HepG2 (cell line): ENCODE results near the gene AK3. TPM values are rescaled to one million over a fixed set of nuclear protein-coding genes. Genes with fewer than 3 reads are reported as not detected.

Source experiments
- BCL6 ChIP-seq: IDR thresholded peaks from 2 replicates; pipeline ENCODE4 v1.6.1; 2016; ENCODE audit warnings: missing genetic modification reagents, missing compliant biosample characterization
- CEBPB ChIP-seq: IDR thresholded peaks from 2 replicates; pipeline ENCODE4 v1.6.1; 2011; ENCODE audit warnings: low read depth, low read length, improper control_type of control experiment, borderline replicate concordance
- CEBPG ChIP-seq: IDR thresholded peaks from 2 replicates; pipeline ENCODE4 v1.6.1; 2016
- GATAD2A ChIP-seq: IDR thresholded peaks from 2 replicates; pipeline ENCODE4 v1.6.1; 2016
- GTF2F1 ChIP-seq: fragments of 150-350 bp; IDR thresholded peaks from 2 replicates; pipeline ENCODE4 v1.6.1; 2014; ENCODE audit warnings: low read length
- HNF4A ChIP-seq: sonication (generic); formaldehyde crosslinking; IDR thresholded peaks from 2 replicates; pipeline ENCODE4 v1.4.0; 2020; ENCODE audit warnings: missing genetic modification reagents
- HOXA3 ChIP-seq: sonication (generic); formaldehyde crosslinking; IDR thresholded peaks from 2 replicates; pipeline ENCODE4 v1.5.0; 2020; ENCODE audit warnings: missing genetic modification reagents
- MAX ChIP-seq: IDR thresholded peaks from 2 replicates; pipeline ENCODE4 v1.6.1; 2012; ENCODE audit warnings: inconsistent platforms
- MXI1 ChIP-seq: IDR thresholded peaks from 3 replicates; pipeline ENCODE4 v1.6.1; 2012; ENCODE audit warnings: low read depth, low read length, inconsistent platforms, borderline replicate concordance
- MYPOP ChIP-seq: sonication (generic); formaldehyde crosslinking; IDR thresholded peaks from 2 replicates; pipeline ENCODE4 v1.8.1; 2023; ENCODE audit warnings: mild to moderate bottlenecking, moderate library complexity, missing genetic modification reagents
- NAIF1 ChIP-seq: sonication (generic); formaldehyde crosslinking; IDR thresholded peaks from 2 replicates; pipeline ENCODE4 v1.5.0; 2020; ENCODE audit warnings: mild to moderate bottlenecking, missing genetic modification reagents, borderline replicate concordance
- PBX2 ChIP-seq: IDR thresholded peaks from 2 replicates; pipeline ENCODE4 v1.6.1; 2016; ENCODE audit warnings: control low read depth
- SALL1 ChIP-seq: sonication (generic); formaldehyde crosslinking; IDR thresholded peaks from 2 replicates; pipeline ENCODE4 v1.8.0; 2022; ENCODE audit warnings: mild to moderate bottlenecking, missing genetic modification reagents
- SKI ChIP-seq: fragments of 450-650 bp; IDR thresholded peaks from one replicate; pipeline ENCODE4 v1.6.1; 2018; ENCODE audit warnings: mild to moderate bottlenecking; ENCODE audit not compliant: partially characterized antibody
- SKIL ChIP-seq: sonication (generic); formaldehyde crosslinking; IDR thresholded peaks from 2 replicates; pipeline ENCODE4 v1.8.0; 2022; ENCODE audit warnings: missing genetic modification reagents, mild to moderate bottlenecking, moderate library complexity, borderline replicate concordance
- SMC3 ChIP-seq: IDR thresholded peaks from 2 replicates; pipeline ENCODE4 v1.6.1; 2011; ENCODE audit warnings: low read length, improper control_type of control experiment
- SMYD3 ChIP-seq: sonication (generic); formaldehyde crosslinking; IDR thresholded peaks from 2 replicates; pipeline ENCODE4 v1.8.1; 2023; ENCODE audit warnings: mild to moderate bottlenecking, missing genetic modification reagents
- SRF ChIP-seq: IDR thresholded peaks from 2 replicates; pipeline ENCODE4 v1.6.1; 2011; ENCODE audit warnings: mild to moderate bottlenecking, low read depth, low read length, moderate library complexity
- TEAD2 ChIP-seq: sonication (generic); formaldehyde crosslinking; IDR thresholded peaks from 2 replicates; pipeline ENCODE4 v1.9.0; 2021; ENCODE audit warnings: missing genetic modification reagents
- TEAD3 ChIP-seq: optimal IDR thresholded peaks from 2 replicates; pipeline ENCODE3; 2016; ENCODE audit warnings: borderline replicate concordance
- TGIF2 ChIP-seq: IDR thresholded peaks from 2 replicates; pipeline ENCODE4 v1.6.1; 2016; ENCODE audit warnings: control low read depth, missing compliant biosample characterization
- ZNF20 ChIP-seq: sonication (generic); formaldehyde crosslinking; IDR thresholded peaks from 2 replicates; pipeline ENCODE4 v1.4.0; 2020; ENCODE audit warnings: mild to moderate bottlenecking, moderate library complexity, missing genetic modification reagents
- ZNF296 ChIP-seq: sonication (generic); formaldehyde crosslinking; conservative IDR thresholded peaks from 2 replicates; pipeline ENCODE4 v1.5.0; 2020; ENCODE audit warnings: mild to moderate bottlenecking, missing genetic modification reagents
- ZNF44 ChIP-seq: sonication (generic); formaldehyde crosslinking; IDR thresholded peaks from 2 replicates; pipeline ENCODE4 v1.5.1; 2020; ENCODE audit warnings: mild to moderate bottlenecking, missing genetic modification reagents
- ZNF547 ChIP-seq: sonication (generic); formaldehyde crosslinking; IDR thresholded peaks from 2 replicates; pipeline ENCODE4 v1.5.1; 2020; ENCODE audit warnings: mild to moderate bottlenecking, missing genetic modification reagents
- ZNF616 ChIP-seq: sonication (generic); formaldehyde crosslinking; IDR thresholded peaks from 2 replicates; pipeline ENCODE4 v1.5.0; 2020; ENCODE audit warnings: low read depth, mild to moderate bottlenecking, missing genetic modification reagents
- ZNF704 ChIP-seq: sonication (generic); formaldehyde crosslinking; IDR thresholded peaks from 2 replicates; pipeline ENCODE4 v1.8.1; 2023; ENCODE audit warnings: mild to moderate bottlenecking, inconsistent platforms, moderate library complexity, missing genetic modification reagents, borderline replicate concordance
- polyA plus RNA-seq, 8 experiments: library from polyadenylated mRNA; depleted of rRNA in 3 of 8; stranded (reverse) in 7 of 8; unstranded in 1 of 8; fragments of >200 nt; fragmentation: Illumina TruSeq in 4 of 8; extraction: Trizol in 4 of 8; gene quantifications; 2 replicates each; pipeline versions ENCODE4 v1.2.1 to v1.2.3, GENCODE V29; 2011 to 2016; ENCODE audit warnings: low read depth in 4 of 8, missing spikeins in 1 of 8, mixed read lengths in 1 of 8; ENCODE audit not compliant: insufficient read depth in 1 of 8
- total RNA-seq, 5 experiments: library from RNA; depleted of rRNA; stranded (reverse); fragments of >200 nt; fragmentation: Illumina TruSeq; extraction: Trizol; gene quantifications; 2 replicates each; pipeline ENCODE4 v1.2.3, GENCODE V29; 2016; ENCODE audit warnings: low read depth in 1 of 5

AK3 gene
- total and polyA plus RNA-seq, 2 of the 13 experiments (the other 11 are each of a cell fraction or from before 2014, with no cell fraction given): 76.8 to 109 TPM

GRCh38 chr9:4762108-4762885 lies 21.3 kb upstream of the AK3 start (continued):
- TF ChIP-seq PBX2 (0 out of 2 replicates have a peak, but pooled peaks have one; percentile 20), MXI1 (no peak; the same call in 2 of the 3 replicates), SKI (peak; percentile 84), SMC3 (peak; percentile 83), TEAD3 (CRISPR knock-in tag) (peak; percentile 63), SRF (0 out of 2 replicates have a peak, but pooled peaks have one; percentile 10), SMYD3 (CRISPR knock-in tag) (no peak), ZNF704 (no peak), SKIL (no peak), MYPOP (CRISPR knock-in tag) (peak; percentile 0; the same call in 1 of the 2 replicates), NAIF1 (no peak), TGIF2 (peak; percentile 88), TEAD2 (CRISPR knock-in tag) (no peak), ZNF616 (CRISPR knock-in tag) (no peak), CEBPG (CRISPR knock-in tag) (0 out of 2 replicates have a peak, but pooled peaks have one; percentile 7), ZNF296 (CRISPR knock-in tag) (no peak), SALL1 (0 out of 2 replicates have a peak, but pooled peaks have one; percentile 15), CEBPB (0 out of 2 replicates have a peak, but pooled peaks have one; percentile 20), ZNF547 (no peak), HOXA3 (CRISPR knock-in tag) (peak; percentile 6; the same call in 1 of the 2 replicates), MAX (no peak), GATAD2A (0 out of 2 replicates have a peak, but pooled peaks have one; percentile 20), HNF4A (CRISPR knock-in tag) (peak; percentile 30; the same call in 1 of the 2 replicates), GTF2F1 (no peak), ZNF44 (CRISPR knock-in tag) (no peak), BCL6 (CRISPR knock-in tag) (peak; percentile 51; the same call in 1 of the 2 replicates), ZNF20 (no peak)
